Cardiac fibroblast (primary cell): ENCODE results near the gene GNG7.
A peak's percentile ranks its signal among the peaks of the same experiment; 100 is the strongest.
"Not testable (repeated sequence)": the region's sequence is repeated elsewhere in the genome, so short reads cannot be mapped to it uniquely, and the experiment has no call there.

Experiments
- DNase-seq, 2 donors: peaks; one replicate each; pipeline versions ENCODE4 v3.0.0 to v3.0.0-alpha.2; 2010; ENCODE audit warnings: low read depth in 2 of 2
- H3K4me3 ChIP-seq, 2 donors: replicated peaks in 1 of 2; 1 replicate in 1 of 2; 2 replicates in 1 of 2; pipeline ENCODE4 v1.5.1; 2011; ENCODE audit warnings: low read depth in 2 of 2, low read length in 2 of 2, mild to moderate bottlenecking in 2 of 2, moderate library complexity in 1 of 2
- TF ChIP-seq, protein P1 (sequence below): IDR thresholded peaks from one replicate; pipeline ENCODE4 v1.5.1; 2011; ENCODE audit warnings: low read depth, mild to moderate bottlenecking, low read length, inconsistent platforms

The GNG7 gene

DNA sequence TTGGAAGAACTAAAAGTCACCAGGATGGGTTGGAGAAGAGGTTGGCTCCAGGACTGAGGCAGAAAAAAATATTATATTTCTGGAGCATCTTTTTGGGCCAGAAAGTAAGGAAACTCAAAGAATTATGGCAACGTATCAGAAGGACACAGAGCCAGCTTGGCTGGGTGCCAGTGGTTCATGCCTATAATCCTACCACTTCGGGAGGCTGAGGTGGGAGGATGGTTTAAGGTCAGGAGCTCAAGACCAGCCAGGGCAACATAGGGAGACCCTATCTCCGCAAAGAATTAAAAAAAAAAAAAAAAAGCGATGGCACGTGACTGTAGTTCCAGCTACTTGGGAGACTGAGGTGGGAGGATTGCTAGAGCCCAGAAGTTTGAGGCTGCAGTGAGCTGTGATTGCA is 118.5 kb downstream of the GNG7 start:
- TF ChIP-seq, protein P1, sequence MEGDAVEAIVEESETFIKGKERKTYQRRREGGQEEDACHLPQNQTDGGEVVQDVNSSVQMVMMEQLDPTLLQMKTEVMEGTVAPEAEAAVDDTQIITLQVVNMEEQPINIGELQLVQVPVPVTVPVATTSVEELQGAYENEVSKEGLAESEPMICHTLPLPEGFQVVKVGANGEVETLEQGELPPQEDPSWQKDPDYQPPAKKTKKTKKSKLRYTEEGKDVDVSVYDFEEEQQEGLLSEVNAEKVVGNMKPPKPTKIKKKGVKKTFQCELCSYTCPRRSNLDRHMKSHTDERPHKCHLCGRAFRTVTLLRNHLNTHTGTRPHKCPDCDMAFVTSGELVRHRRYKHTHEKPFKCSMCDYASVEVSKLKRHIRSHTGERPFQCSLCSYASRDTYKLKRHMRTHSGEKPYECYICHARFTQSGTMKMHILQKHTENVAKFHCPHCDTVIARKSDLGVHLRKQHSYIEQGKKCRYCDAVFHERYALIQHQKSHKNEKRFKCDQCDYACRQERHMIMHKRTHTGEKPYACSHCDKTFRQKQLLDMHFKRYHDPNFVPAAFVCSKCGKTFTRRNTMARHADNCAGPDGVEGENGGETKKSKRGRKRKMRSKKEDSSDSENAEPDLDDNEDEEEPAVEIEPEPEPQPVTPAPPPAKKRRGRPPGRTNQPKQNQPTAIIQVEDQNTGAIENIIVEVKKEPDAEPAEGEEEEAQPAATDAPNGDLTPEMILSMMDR, result no peak
- DNase-seq, result no peak
- no peak overlapping the region for H3K4me3 ChIP-seq

DNA sequence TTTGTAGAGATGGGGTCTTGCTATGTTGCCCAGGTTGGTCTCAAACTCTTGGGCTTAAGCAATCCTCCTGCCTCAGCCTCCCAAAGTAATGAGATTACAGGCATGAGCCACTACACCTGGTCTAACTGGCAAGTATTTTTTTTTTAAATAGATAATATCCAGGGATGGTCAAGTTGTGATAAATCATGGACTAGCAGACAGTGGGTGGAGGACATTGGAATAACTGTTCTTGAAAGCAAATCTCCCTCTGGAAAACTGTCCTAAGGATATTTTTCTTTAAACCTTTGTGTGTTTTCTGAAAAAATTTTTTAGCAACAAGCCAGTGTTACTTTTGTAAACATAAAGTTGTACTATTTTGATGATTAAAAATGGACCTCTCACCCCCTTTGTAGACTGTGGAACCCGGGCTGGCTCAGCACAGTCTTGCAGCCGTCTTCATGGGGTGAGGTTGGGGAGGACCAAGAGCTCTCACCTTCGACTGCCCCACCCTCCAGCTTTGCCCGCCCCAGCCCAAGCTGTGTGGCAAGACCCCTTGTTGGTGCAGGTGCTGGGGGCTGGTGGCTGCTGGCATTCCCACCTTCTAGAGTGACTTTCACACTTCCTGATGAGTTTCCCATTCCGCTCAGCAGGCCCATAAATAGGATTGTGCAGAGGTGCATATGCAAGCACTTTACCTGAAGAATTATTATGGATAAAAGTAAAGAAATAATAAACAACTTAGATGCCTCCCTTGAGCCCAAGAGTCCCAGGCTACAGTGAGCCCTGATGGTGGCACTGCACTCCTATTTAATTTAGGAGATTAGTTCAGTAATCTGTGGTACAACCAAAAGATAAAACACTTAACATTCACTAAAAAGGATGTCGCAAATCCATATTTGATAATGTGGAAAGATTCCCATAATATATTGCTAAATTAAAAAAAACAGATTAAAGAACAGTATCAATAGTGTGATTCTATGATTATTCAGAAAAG is 119.2 kb downstream of the GNG7 start:
- no peak overlapping the region for H3K4me3 ChIP-seq
- peak in 1 of 2 donors; percentile 26 for DNase-seq
- TF ChIP-seq, protein P1, result no peak

DNA sequence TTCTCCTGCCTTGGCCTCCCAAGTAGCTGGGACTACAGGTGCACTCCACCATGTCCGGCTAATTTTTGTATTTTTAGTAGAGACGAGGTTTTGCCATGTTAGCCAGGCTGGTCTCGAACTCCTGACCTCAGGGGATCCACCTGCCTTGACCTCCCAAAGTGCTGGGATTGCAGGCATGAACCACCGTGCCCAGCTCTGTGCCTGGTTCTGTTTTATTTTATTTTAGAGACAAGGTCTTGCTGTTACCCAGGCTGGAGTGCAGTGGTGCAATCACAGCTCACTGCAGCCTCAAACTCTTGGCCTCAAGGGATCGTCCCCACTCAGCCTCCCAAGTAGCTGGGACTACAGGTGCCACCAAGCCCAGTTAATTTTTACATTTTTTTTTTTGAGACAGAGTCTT is 122.1 kb downstream of the GNG7 start:
- H3K4me3 ChIP-seq, DNase-seq: not testable (repeated sequence)

GRCh38 chr19:2579678-2580280 is 122.7 kb downstream of the GNG7 start:
- DNase-seq, result no peak
- TF ChIP-seq, protein P1, result no peak
- H3K4me3 ChIP-seq, result peak overlapping the region; percentile 27 to 43

- H3K4me3 ChIP-seq, result peak overlapping the region; percentile 43 to 49
- TF ChIP-seq, protein P1, result peak; percentile 95
- DNase-seq, result peak; percentile 94 to 95
These were observed 123.4 kb downstream of the GNG7 start for GRCh38 chr19:2578901-2579677.

DNA sequence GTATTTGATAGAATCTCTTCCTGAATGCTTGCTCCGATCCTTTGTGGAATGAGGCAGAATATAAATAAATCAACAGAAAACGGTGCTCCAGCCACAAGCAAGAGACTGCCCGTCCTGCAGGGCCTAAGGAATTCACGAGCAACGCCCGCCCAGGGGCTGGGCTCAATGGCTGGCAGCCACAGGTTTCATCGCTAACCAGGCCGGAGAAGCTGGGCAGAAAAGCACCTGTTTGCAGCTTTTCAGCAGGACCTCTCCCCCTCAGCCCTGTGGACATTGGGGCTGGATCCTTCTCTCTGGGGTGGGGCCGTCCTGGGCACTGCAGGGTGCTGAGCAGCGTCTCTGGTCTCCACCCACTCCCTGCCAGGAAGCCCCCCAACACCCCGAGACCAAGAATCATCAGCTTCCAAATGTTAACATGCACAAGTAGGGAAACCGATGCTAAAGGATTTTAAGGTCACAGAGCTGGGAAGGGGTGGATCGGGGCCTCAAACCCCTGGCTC is 124.1 kb downstream of the GNG7 start:
- peak; percentile 70 to 80 for DNase-seq
- TF ChIP-seq, protein P1, result no peak
- H3K4me3 ChIP-seq, result peak overlapping the region; percentile 43 to 49
